Dermis microvascular lymphatic vessel endothelial cell (primary cell): ENCODE measurements around the gene IMP3. TPM values are rescaled to one million over a fixed set of nuclear protein-coding genes. Genes with fewer than 3 reads are reported as not detected.
"Not testable (repeated sequence)": the region's sequence is repeated elsewhere in the genome, so short reads cannot be mapped to it uniquely, and the experiment has no call there.

ENCODE experiments used
- DNase-seq, 2 donors: peaks; one replicate each; pipeline versions ENCODE4 v3.0.0 to v3.0.0-alpha.2; 2010; ENCODE audit warnings: low read depth in 2 of 2
- total RNA-seq: library from RNA; depleted of rRNA; stranded (reverse); fragments of >200 nt; gene quantifications from 2 replicates; pipeline ENCODE4 v1.2.1, GENCODE V29; 2014

IMP3 gene
- 61.1 and 68.5 TPM in 2 replicates for total RNA-seq

- peak; percentile 92 to 97 for DNase-seq
Observed at GRCh38 chr15:75639709-75640482, at the start of gene IMP3. IMP3 (minus strand) TSS chr15:75640224; CDS start chr15:75640168, 56 bp downstream.

GRCh38 chr15:75689429-75689828 lies 49.4 kb upstream of the IMP3 start:
- not testable (repeated sequence) for DNase-seq

- DNase-seq: no peak
Observed at GRCh38 chr15:75688831-75689230, 48.8 kb upstream of the IMP3 start.

- DNase-seq: no peak
Observed at GRCh38 chr15:75688278-75688557, 48.2 kb upstream of the IMP3 start.

- no peak for DNase-seq
Observed at GRCh38 chr15:75687486-75688277, 47.7 kb upstream of the IMP3 start.

- peak in 1 of 2 donors; percentile 63 for DNase-seq
Observed at GRCh38 chr15:75686212-75686642, 46.2 kb upstream of the IMP3 start.

GRCh38 chr15:75685195-75685594 lies 45.2 kb upstream of the IMP3 start:
- no peak for DNase-seq

- no peak for DNase-seq
Observed at GRCh38 chr15:75684648-75685047, 44.6 kb upstream of the IMP3 start.

- peak; percentile 45 to 67 for DNase-seq
Observed at GRCh38 chr15:75683646-75684312, 43.8 kb upstream of the IMP3 start.

GRCh38 chr15:75682181-75683135 lies 42.4 kb upstream of the IMP3 start:
- no peak for DNase-seq

- no peak for DNase-seq
Observed at GRCh38 chr15:75680007-75680789, 40.2 kb upstream of the IMP3 start.

- DNase-seq: not testable (repeated sequence)
Observed at GRCh38 chr15:75678324-75678690, 38.3 kb upstream of the IMP3 start.

GRCh38 chr15:75677465-75678323 lies 37.7 kb upstream of the IMP3 start:
- DNase-seq: no peak

- DNase-seq: no peak
Observed at GRCh38 chr15:75676688-75677464, 36.9 kb upstream of the IMP3 start.

GRCh38 chr15:75675579-75676404 lies 35.8 kb upstream of the IMP3 start:
- no peak for DNase-seq

- no peak for DNase-seq
Observed at GRCh38 chr15:75674366-75674765, 34.3 kb upstream of the IMP3 start.

- DNase-seq: no peak
Observed at GRCh38 chr15:75673426-75674235, 33.6 kb upstream of the IMP3 start.
